ENCODE results near the gene PODN.

PODN gene

DNA sequence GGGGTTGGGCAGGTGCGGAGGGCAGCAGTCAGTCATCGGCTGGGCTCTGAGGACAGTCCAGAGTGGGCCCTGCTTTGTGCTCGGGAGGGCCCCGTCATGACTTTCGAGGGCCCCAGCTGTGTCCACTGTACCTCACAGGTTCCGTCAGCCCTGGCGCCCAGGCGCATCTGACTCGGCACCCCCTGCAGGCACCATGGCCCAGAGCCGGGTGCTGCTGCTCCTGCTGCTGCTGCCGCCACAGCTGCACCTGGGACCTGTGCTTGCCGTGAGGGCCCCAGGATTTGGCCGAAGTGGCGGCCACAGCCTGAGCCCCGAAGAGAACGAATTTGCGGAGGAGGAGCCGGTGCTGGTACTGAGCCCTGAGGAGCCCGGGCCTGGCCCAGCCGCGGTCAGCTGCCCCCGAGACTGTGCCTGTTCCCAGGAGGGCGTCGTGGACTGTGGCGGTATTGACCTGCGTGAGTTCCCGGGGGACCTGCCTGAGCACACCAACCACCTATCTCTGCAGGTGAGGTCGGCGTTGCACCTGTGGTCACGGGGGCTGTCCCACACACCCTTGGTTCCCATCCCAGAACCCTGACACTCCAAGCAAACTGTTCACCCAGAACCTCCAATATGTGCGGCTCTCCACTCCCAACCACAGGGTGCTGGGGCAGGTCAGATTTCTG, 7.8 kb downstream of the PODN start:
- DNase-seq (ENCODE audit: extremely low spot score): no peak
- POLR2A ChIA-PET: no interaction called here
- no peak for TF ChIP-seq FOXA1 (IDR thresholded peaks at IDR 0.05)
- TF ChIP-seq HDGF (IDR thresholded peaks at IDR 0.05; ENCODE audit: borderline replicate concordance): no peak
- no peak for TF ChIP-seq FOXM1 (IDR thresholded peaks at IDR 0.05; ENCODE audit: borderline replicate concordance)
- no peak for TF ChIP-seq NFRKB (IDR thresholded peaks at IDR 0.05)
- TF ChIP-seq, protein P1, sequence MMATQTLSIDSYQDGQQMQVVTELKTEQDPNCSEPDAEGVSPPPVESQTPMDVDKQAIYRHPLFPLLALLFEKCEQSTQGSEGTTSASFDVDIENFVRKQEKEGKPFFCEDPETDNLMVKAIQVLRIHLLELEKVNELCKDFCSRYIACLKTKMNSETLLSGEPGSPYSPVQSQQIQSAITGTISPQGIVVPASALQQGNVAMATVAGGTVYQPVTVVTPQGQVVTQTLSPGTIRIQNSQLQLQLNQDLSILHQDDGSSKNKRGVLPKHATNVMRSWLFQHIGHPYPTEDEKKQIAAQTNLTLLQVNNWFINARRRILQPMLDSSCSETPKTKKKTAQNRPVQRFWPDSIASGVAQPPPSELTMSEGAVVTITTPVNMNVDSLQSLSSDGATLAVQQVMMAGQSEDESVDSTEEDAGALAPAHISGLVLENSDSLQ (IDR thresholded peaks at IDR 0.05): no peak
- no peak for TF ChIP-seq L3MBTL2 (conservative IDR thresholded peaks at IDR 0.05)
- no peak for TF ChIP-seq SUZ12 (IDR thresholded peaks at IDR 0.05)
- no peak for TF ChIP-seq ELF4 (IDR thresholded peaks at IDR 0.05)
- CTCF ChIA-PET: no interaction called here

DNA sequence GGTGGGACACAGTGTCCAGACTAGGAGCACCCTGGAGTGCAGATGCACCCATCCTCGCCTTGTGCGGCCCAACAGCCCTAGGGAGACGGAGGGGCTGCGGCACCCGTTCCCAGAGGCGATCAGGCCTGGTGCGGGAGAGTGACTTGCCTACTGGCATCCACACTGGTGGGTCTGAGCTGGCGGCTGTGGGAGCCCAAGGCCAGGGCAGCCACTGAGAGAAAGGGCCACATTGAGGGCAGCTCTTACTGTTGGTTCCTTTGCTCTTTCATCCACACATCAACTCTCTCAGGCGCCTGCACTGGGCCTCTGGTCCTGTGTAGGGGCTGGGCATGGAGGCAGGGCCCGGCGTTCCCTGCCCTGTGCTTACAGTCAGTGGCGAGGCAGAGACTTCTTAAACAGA, 8.6 kb downstream of the PODN start:
- DNase-seq (ENCODE audit: extremely low spot score): no peak
- ChIA-PET POLR2A (no interaction called here), CTCF (no interaction called here)
- TF ChIP-seq L3MBTL2 (conservative IDR thresholded peaks at IDR 0.05) (no peak), ZNF384 (IDR thresholded peaks at IDR 0.05) (no peak), SP1 (IDR thresholded peaks at IDR 0.05) (no peak), FOXK2 (IDR thresholded peaks at IDR 0.05) (no peak), ELF4 (IDR thresholded peaks at IDR 0.05) (no peak), TARDBP (IDR thresholded peaks at IDR 0.05) (no peak), ARNT (IDR thresholded peaks at IDR 0.05) (no peak), FOXM1 (IDR thresholded peaks at IDR 0.05; ENCODE audit: borderline replicate concordance) (no peak), FOXA1 (IDR thresholded peaks at IDR 0.05) (no peak), HDGF (IDR thresholded peaks at IDR 0.05; ENCODE audit: borderline replicate concordance) (no peak), CTBP1 (IDR thresholded peaks at IDR 0.05; ENCODE audit: borderline replicate concordance) (no peak), BHLHE40 (IDR thresholded peaks at IDR 0.05; ENCODE audit: borderline replicate concordance) (no peak), LEF1 (IDR thresholded peaks at IDR 0.05; ENCODE audit: borderline replicate concordance) (no peak), NFRKB (IDR thresholded peaks at IDR 0.05) (no peak), SUZ12 (IDR thresholded peaks at IDR 0.05) (no peak)
- TF ChIP-seq, protein P1 (IDR thresholded peaks at IDR 0.05): no peak

DNA sequence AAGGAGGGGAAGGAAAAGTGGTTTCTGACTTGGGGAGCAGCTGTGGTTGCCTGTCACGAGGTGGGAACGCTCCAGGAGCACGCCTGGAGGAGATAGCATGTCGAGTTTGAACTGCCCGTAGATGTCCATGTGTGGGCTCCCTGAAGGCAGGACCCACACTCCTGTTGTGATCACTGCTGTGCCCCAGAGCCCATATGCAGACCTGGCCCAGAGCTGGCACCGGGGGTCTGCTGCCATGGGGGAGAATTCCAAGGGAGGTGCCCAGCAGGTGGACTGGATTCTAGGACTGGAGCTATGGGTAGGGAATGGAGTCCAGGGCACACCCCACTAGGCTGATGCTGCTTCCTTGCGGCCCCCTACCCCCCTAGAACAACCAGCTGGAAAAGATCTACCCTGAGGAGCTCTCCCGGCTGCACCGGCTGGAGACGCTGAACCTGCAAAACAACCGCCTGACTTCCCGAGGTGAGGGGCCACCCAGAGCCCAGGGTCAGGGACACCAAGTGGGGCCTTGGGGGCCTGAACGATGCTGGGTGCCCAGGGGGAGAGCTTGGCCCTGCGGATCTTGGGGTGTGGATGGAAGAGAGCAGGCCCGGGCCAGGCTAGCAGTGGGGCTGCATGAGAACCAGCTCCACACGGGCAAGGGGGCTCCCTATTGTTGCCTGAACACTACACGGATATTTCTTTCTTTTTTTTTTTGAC, 9.3 kb downstream of the PODN start:
- ChIA-PET POLR2A (no interaction called here), CTCF (no interaction called here)
- TF ChIP-seq FOXM1 (IDR thresholded peaks at IDR 0.05; ENCODE audit: borderline replicate concordance): no peak
- no peak for TF ChIP-seq SP1 (IDR thresholded peaks at IDR 0.05)
- TF ChIP-seq CTBP1 (IDR thresholded peaks at IDR 0.05; ENCODE audit: borderline replicate concordance): no peak
- no peak for TF ChIP-seq LEF1 (IDR thresholded peaks at IDR 0.05; ENCODE audit: borderline replicate concordance)
- no peak for TF ChIP-seq TARDBP (IDR thresholded peaks at IDR 0.05)
- TF ChIP-seq SUZ12 (IDR thresholded peaks at IDR 0.05): no peak
- no peak for TF ChIP-seq L3MBTL2 (conservative IDR thresholded peaks at IDR 0.05)
- TF ChIP-seq FOXK2 (IDR thresholded peaks at IDR 0.05): no peak
- TF ChIP-seq NFRKB (IDR thresholded peaks at IDR 0.05): no peak
- TF ChIP-seq FOXA1 (IDR thresholded peaks at IDR 0.05): no peak
- TF ChIP-seq ZNF384 (IDR thresholded peaks at IDR 0.05): no peak
- TF ChIP-seq ARNT (IDR thresholded peaks at IDR 0.05): no peak
- TF ChIP-seq HDGF (IDR thresholded peaks at IDR 0.05; ENCODE audit: borderline replicate concordance): no peak
- TF ChIP-seq, protein P1 (IDR thresholded peaks at IDR 0.05): no peak
- TF ChIP-seq BHLHE40 (IDR thresholded peaks at IDR 0.05; ENCODE audit: borderline replicate concordance): no peak
- TF ChIP-seq ELF4 (IDR thresholded peaks at IDR 0.05): no peak
- no peak for DNase-seq (ENCODE audit: extremely low spot score)

DNA sequence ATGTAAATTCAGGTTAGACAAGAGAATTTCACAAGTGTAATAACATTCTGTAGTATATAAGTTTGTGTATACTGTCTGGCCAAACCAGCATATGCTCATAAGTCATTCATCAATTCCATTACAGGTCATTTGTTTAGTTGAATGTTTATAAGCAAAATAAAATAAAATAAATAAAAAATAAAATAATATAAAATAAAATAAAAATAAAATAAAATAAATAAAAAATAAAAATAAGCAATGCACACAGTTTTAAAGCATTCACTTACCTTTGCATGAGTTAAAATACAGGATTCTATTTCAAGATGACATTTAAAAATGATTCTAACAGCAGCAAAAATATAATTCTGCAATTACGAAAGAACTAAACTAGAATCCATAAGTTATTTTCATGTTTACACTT, 9.9 kb downstream of the PODN start:
- TF ChIP-seq SUZ12 (IDR thresholded peaks at IDR 0.05): no peak
- TF ChIP-seq ELF4 (IDR thresholded peaks at IDR 0.05): no peak
- TF ChIP-seq FOXA1 (IDR thresholded peaks at IDR 0.05): no peak
- TF ChIP-seq CTBP1 (IDR thresholded peaks at IDR 0.05; ENCODE audit: borderline replicate concordance): no peak
- TF ChIP-seq BHLHE40 (IDR thresholded peaks at IDR 0.05; ENCODE audit: borderline replicate concordance): no peak
- no peak for TF ChIP-seq SP1 (IDR thresholded peaks at IDR 0.05)
- no peak for TF ChIP-seq ARNT (IDR thresholded peaks at IDR 0.05)
- TF ChIP-seq NFRKB (IDR thresholded peaks at IDR 0.05): no peak
- TF ChIP-seq L3MBTL2 (conservative IDR thresholded peaks at IDR 0.05): no peak
- no peak for TF ChIP-seq HDGF (IDR thresholded peaks at IDR 0.05; ENCODE audit: borderline replicate concordance)
- TF ChIP-seq, protein P1 (IDR thresholded peaks at IDR 0.05): no peak
- TF ChIP-seq FOXM1 (IDR thresholded peaks at IDR 0.05; ENCODE audit: borderline replicate concordance): no peak
- TF ChIP-seq ZNF384 (IDR thresholded peaks at IDR 0.05): no peak
- TF ChIP-seq LEF1 (IDR thresholded peaks at IDR 0.05; ENCODE audit: borderline replicate concordance): no peak
- no peak for TF ChIP-seq FOXK2 (IDR thresholded peaks at IDR 0.05)
- no peak for TF ChIP-seq TARDBP (IDR thresholded peaks at IDR 0.05)
- CTCF ChIA-PET: no interaction called here
- no peak for DNase-seq (ENCODE audit: extremely low spot score)
- POLR2A ChIA-PET: no interaction called here

DNA sequence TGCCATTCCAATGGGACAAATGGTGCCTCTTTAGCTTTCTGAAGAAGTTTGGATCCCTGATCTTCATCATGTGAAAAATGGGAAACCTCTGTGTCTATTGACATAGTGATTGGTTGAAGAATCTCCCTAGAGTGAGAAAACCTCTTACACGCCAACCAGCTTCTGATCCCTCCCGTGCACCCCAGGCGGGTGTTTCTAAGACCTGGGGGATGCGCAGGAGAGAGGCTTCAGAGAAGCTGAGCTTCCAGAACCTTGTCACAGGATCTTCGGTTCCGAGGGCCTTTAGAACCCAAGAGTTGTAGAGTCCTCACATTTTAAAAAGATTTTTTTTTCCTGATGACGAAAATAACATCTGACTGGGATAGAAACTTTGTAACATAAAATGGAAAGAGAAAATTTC, 11.3 kb downstream of the PODN start:
- DNase-seq (ENCODE audit: extremely low spot score): no peak
- ChIA-PET POLR2A (no interaction called here), CTCF (no interaction called here)
- TF ChIP-seq BHLHE40 (IDR thresholded peaks at IDR 0.05; ENCODE audit: borderline replicate concordance) (no peak), FOXK2 (IDR thresholded peaks at IDR 0.05) (no peak), SP1 (IDR thresholded peaks at IDR 0.05) (no peak), FOXA1 (IDR thresholded peaks at IDR 0.05) (no peak), NFRKB (IDR thresholded peaks at IDR 0.05) (no peak), LEF1 (IDR thresholded peaks at IDR 0.05; ENCODE audit: borderline replicate concordance) (no peak), ELF4 (IDR thresholded peaks at IDR 0.05) (no peak), L3MBTL2 (conservative IDR thresholded peaks at IDR 0.05) (no peak), HDGF (IDR thresholded peaks at IDR 0.05; ENCODE audit: borderline replicate concordance) (no peak), FOXM1 (IDR thresholded peaks at IDR 0.05; ENCODE audit: borderline replicate concordance) (no peak), CTBP1 (IDR thresholded peaks at IDR 0.05; ENCODE audit: borderline replicate concordance) (no peak), ARNT (IDR thresholded peaks at IDR 0.05) (no peak), TARDBP (IDR thresholded peaks at IDR 0.05) (no peak), SUZ12 (IDR thresholded peaks at IDR 0.05) (no peak), ZNF384 (IDR thresholded peaks at IDR 0.05) (no peak)
- TF ChIP-seq, protein P1 (IDR thresholded peaks at IDR 0.05): no peak
